ENCODE measurements around the gene PPP1R37.
A peak's percentile ranks its signal among the peaks of the same experiment; 100 is the strongest.

PPP1R37 gene

GRCh38 chr19:45152504-45153338 lies 59.7 kb downstream of the PPP1R37 start:
- no peak overlapping the region for H3K4me3 ChIP-seq (ENCODE audit: low read length)
- TF ChIP-seq, protein P1, sequence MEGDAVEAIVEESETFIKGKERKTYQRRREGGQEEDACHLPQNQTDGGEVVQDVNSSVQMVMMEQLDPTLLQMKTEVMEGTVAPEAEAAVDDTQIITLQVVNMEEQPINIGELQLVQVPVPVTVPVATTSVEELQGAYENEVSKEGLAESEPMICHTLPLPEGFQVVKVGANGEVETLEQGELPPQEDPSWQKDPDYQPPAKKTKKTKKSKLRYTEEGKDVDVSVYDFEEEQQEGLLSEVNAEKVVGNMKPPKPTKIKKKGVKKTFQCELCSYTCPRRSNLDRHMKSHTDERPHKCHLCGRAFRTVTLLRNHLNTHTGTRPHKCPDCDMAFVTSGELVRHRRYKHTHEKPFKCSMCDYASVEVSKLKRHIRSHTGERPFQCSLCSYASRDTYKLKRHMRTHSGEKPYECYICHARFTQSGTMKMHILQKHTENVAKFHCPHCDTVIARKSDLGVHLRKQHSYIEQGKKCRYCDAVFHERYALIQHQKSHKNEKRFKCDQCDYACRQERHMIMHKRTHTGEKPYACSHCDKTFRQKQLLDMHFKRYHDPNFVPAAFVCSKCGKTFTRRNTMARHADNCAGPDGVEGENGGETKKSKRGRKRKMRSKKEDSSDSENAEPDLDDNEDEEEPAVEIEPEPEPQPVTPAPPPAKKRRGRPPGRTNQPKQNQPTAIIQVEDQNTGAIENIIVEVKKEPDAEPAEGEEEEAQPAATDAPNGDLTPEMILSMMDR (IDR thresholded peaks at IDR 0.05; ENCODE audit: insufficient read depth, low read depth, low read length, missing control alignments), result no peak
- peak; percentile 48 for DNase-seq (ENCODE audit: low read depth)

- TF ChIP-seq, protein P1 (IDR thresholded peaks at IDR 0.05; ENCODE audit: insufficient read depth, low read depth, low read length, missing control alignments), result no peak
- H3K4me3 ChIP-seq (ENCODE audit: low read length), result no peak overlapping the region
- no peak for DNase-seq (ENCODE audit: low read depth)
These were observed 60.5 kb downstream of the PPP1R37 start for GRCh38 chr19:45153339-45154063.

DNA sequence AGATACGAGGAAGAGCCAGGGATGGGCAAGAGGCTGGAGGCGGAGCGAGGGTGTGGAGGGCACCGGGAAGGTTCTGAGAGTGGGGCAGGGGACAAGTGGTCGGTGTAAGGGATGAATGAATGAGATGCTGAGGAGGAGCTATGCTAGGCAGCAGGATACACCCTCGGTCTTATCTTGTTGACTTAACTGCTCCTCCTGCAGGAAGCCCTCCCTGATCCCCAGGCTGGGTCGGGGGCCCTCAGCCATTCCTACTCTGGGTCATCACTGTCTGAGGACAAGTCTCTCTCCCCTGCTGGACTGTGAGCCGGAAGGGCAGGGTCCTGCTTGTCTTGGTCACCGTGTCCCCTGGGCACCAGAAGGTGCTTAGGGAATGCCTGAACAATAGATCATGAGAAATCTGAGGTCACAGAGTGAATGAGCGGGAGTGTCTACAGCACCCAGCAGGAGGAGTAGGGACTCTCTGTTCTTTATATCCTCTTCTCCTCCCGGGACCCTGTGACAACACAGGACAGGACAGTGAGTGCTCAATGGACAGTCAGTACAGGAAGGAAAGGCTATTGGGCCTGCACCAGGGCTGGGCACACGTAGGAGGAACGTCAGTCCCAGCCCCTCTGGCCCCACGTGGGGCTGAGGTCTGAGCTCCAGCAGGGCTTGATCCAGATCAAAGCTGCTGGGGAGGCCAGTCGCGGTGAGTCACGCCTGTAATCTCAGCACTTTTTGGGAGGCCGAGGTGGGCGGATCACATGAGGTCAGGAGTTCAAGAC lies 61.3 kb downstream of the PPP1R37 start:
- peak; percentile 40 for DNase-seq (ENCODE audit: low read depth)
- no peak overlapping the region for H3K4me3 ChIP-seq (ENCODE audit: low read length)
- TF ChIP-seq, protein P1 (IDR thresholded peaks at IDR 0.05; ENCODE audit: insufficient read depth, low read depth, low read length, missing control alignments), result no peak

DNA sequence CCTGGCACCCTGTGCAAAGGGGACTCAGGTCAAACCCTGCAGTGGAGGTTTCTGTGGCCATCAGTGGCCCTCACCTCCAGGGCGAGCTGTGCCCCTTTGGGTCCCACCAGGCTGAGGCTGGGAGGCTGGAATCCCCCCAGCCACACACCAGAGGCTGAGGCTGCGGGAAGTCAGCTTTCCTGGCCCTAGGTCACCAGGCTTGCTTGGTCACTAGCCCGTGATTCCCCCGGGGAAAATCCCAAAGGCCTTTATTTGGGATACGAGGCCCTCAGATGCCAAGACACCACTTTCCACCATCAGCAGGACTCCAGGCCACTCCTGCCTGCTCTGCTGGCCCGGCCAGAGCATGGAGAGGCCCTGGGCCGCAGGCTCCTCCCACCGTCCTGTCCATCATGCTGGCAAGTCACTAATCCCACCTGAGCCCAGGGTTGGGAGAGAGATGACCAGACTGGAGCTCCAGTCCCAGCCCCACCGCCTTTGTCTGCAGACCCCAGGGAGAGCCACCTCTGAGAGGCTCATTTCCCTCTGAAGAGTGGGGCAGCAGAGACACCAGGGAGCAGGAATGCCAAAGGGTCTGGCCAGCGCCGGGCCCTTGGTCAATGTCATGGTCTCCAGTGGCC lies 63.1 kb downstream of the PPP1R37 start:
- H3K4me3 ChIP-seq (ENCODE audit: low read length), result no peak overlapping the region
- TF ChIP-seq, protein P1 (IDR thresholded peaks at IDR 0.05; ENCODE audit: insufficient read depth, low read depth, low read length, missing control alignments), result no peak
- DNase-seq (ENCODE audit: low read depth), result no peak

GRCh38 chr19:45156751-45157150 lies 63.8 kb downstream of the PPP1R37 start:
- H3K4me3 ChIP-seq (ENCODE audit: low read length), result no peak overlapping the region
- peak; percentile 73 for DNase-seq (ENCODE audit: low read depth)
- TF ChIP-seq, protein P1 (IDR thresholded peaks at IDR 0.05; ENCODE audit: insufficient read depth, low read depth, low read length, missing control alignments), result no peak

DNA sequence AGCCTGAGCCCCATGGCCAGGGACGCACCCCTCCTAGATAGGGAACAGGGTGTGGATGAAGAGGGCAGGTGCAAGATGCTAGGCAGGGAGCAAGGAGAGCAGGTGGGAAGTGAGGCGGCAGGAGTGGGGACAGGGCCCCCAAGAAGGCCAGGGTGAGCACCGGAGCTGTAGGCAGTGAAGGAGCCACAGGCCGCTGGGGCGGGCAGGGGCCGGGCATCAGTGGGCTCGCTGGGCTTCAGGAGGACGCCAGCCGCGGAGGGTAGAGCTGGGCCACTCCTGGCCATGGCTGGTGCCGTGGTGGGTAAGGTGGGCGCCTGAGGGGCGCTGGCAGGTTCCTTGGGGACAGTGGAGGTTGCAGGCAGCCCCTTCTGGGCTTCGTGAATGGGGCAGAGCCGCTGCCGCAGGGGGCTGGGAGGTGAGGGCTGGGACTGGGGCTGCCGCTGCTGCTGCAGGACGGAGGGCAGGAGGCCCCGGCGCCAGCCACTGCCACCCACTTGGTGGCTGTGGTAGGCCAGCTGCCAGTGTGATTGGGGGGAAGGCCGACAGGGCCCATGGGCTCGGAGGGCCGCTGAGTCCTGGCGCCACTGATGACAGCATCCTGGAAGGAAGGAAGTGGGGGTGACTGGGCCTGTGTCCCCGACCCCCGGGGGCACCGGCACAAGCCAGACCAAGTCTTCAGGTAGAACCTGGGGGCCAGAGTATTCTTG lies 65.7 kb downstream of the PPP1R37 start:
- no peak overlapping the region for H3K4me3 ChIP-seq (ENCODE audit: low read length)
- no peak for DNase-seq (ENCODE audit: low read depth)
- TF ChIP-seq, protein P1 (IDR thresholded peaks at IDR 0.05; ENCODE audit: insufficient read depth, low read depth, low read length, missing control alignments), result no peak
